ENCODE results near the gene PDGFA. TPM values are rescaled to one million over a fixed set of nuclear protein-coding genes. Genes with fewer than 3 reads are reported as not detected.

PDGFA gene
- total and polyA plus RNA-seq, 11 donors: 11.8 to 50.9 (median 20.3) TPM

DNA sequence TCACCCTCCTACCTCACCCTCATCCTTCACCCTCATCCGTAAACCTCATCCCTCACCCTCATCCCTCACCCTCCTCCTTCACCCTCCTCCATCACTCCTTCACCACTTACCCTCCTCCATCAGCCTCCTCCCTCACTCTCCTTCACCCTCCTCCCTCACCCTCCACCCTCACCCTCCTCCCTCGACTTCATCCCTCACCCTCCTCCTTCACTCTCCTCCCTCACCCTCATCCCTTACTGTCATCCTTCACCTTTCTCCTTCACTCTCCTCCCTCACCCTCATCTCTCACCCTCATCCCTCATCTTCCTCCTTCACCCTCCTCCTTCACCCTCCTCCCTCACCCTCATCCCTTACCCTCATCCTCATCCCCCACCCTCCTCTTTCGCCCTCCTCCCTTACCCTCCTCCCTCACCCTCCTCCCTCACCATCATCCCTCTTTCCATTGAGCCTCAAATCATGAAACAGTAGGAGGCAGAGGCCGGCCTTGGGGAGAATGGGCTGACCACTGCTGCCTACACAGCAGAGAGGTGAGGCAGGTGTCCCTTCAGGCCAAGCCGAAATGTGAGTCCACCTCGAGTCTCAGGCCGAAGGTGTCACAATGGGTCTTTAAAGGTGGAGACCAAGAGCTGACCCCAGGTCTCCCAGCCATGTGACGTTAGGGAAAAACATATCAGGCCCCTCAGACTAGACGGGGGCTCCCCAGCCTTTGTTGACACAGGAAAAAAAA is 53.0 kb downstream of the PDGFA start:
- intact Hi-C loops (cut with DNase I): no loop called here
- Histone ChIP-seq H3K36me3 (no peaks in the 10 kb centered on the region), H3K27me3 (no peaks in the 10 kb centered on the region), H3K4me3 (no peak overlapping the region), H3K4me1 (peaks cover 0 to 31% (median 13%) of the 10 kb centered on the region in 12 donors), H3K9me3 (no peaks in the 10 kb centered on the region), H3K27ac (no peak overlapping the region)
- ATAC-seq (no peak), DNase-seq (peak in 1 of 5 donors; percentile 16)
- TF ChIP-seq, protein P1, sequence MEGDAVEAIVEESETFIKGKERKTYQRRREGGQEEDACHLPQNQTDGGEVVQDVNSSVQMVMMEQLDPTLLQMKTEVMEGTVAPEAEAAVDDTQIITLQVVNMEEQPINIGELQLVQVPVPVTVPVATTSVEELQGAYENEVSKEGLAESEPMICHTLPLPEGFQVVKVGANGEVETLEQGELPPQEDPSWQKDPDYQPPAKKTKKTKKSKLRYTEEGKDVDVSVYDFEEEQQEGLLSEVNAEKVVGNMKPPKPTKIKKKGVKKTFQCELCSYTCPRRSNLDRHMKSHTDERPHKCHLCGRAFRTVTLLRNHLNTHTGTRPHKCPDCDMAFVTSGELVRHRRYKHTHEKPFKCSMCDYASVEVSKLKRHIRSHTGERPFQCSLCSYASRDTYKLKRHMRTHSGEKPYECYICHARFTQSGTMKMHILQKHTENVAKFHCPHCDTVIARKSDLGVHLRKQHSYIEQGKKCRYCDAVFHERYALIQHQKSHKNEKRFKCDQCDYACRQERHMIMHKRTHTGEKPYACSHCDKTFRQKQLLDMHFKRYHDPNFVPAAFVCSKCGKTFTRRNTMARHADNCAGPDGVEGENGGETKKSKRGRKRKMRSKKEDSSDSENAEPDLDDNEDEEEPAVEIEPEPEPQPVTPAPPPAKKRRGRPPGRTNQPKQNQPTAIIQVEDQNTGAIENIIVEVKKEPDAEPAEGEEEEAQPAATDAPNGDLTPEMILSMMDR (IDR thresholded peaks at IDR 0.05): no peak
- no peak for TF ChIP-seq POLR2A (IDR thresholded peaks at IDR 0.05)
- WGBS, 4 donors: 91 to 95% (median 94%) methylated on average over 9 of the region's 9 CpGs

- Histone ChIP-seq H3K27me3 (no peaks in the 10 kb centered on the region), H3K36me3 (no peaks in the 10 kb centered on the region), H3K9me3 (no peaks in the 10 kb centered on the region), H3K27ac (no peak overlapping the region), H3K4me3 (no peak overlapping the region), H3K4me1 (peaks cover 0 to 33% (median 9%) of the 10 kb centered on the region in 12 donors)
- TF ChIP-seq, protein P1 (IDR thresholded peaks at IDR 0.05): no peak
- no peak for TF ChIP-seq POLR2A (IDR thresholded peaks at IDR 0.05)
- intact Hi-C loops (cut with DNase I): no loop called here
- no peak for DNase-seq
- 86 to 93% (median 91%) methylated on average over 17 of the region's 17 CpGs for WGBS, 4 donors
- no peak for ATAC-seq
Measured at GRCh38 chr7:465710-466400, 53.8 kb downstream of the PDGFA start.

DNA sequence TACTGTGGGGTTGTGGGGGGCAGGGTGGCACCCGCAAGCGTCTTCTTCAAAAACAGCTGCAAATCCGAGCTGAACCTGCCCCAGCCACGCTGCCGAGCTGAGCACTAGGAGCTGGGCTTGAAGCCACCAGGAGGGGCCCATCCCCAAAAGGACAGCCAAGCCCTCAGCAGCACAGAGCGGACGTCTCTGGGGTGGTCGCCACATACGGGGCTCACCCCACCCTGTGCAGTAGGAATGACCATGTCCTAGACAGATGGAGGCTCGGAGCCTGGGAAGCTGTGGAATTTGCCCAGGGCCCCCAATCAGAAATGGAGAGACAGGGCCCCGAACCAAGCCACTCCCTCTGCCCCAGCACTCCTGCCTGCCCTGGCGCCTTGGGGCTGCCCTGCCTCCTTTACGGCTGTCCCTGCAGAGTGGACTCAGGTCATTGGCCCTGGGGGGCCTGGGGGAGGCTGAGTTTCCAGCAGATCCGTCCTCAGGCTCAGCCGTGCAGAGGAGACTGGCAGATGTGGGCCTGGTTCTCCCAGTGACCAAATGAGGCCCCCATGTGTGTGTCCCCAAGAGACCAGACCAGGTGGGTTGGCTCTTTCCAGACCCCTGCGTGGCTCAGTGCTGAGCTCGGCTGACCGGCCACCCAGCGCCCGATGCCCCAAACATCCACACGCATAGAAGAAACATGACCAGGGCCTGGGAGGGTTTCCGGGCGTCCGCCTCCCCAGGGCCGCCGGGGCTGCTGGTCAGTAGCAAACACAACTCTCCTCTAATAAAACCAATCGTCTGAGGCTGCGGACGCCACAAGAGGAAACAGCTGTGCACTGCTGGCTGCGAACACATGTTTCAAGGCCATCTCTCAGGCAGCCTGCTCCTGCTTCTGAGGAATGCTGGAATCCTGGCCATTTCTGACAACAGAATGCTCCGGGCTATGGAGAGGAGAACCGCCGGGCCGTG is 54.9 kb downstream of the PDGFA start:
- DNase-seq: peak; percentile 51 to 72 (median 59)
- ATAC-seq: peak in 2 of 4 donors; percentile 54 to 75
- Histone ChIP-seq H3K36me3 (no peaks in the 10 kb centered on the region), H3K4me1 (peaks cover 0 to 41% (median 12%) of the 10 kb centered on the region in 12 donors), H3K9me3 (no peaks in the 10 kb centered on the region), H3K27ac (no peak overlapping the region), H3K27me3 (peaks cover 0 to 3% (median 0%) of the 10 kb centered on the region in 9 donors), H3K4me3 (no peak overlapping the region)
- intact Hi-C loops (cut with DNase I): no loop called here
- TF ChIP-seq POLR2A (IDR thresholded peaks at IDR 0.05): no peak
- TF ChIP-seq, protein P1 (IDR thresholded peaks at IDR 0.05): no peak
- 46 to 58% (median 52%) methylated on average over 27 to 34 of the region's 34 CpGs for WGBS, 4 donors
